GM10248 (cell line): ENCODE data around the gene STK38.

Source experiments
- CTCF ChIA-PET: fragments of 300-600 bp; sonication (Branson Sonifier 250); formaldehyde crosslinking; extraction: SDS; loops from one replicate; lab custom pipeline; 2021; ENCODE audit warnings: antibody characterized with exemption; lab: Yijun Ruan, JAX
- POLR2A ChIA-PET: fragments of 350-650 bp; sonication (Branson Sonifier 250); formaldehyde crosslinking; extraction: SDS; loops from one replicate; lab custom pipeline; 2020; ENCODE audit warnings: antibody characterized with exemption; lab: Yijun Ruan, JAX
- DNase-seq: peaks from one replicate; pipeline ENCODE4 v3.0.0; 2012; ENCODE audit errors: extremely low spot score
- TF ChIP-seq, protein P1 (sequence below): IDR thresholded peaks from 2 replicates; pipeline ENCODE4 v1.5.1; 2012; ENCODE audit warnings: mild to moderate bottlenecking, low read depth; ENCODE audit errors: extremely low read depth, missing control alignments, control extremely low read depth

The STK38 gene

GRCh38 chr6:36508532-36508931, 38.7 kb downstream of the STK38 start:
- TF ChIP-seq, protein P1, sequence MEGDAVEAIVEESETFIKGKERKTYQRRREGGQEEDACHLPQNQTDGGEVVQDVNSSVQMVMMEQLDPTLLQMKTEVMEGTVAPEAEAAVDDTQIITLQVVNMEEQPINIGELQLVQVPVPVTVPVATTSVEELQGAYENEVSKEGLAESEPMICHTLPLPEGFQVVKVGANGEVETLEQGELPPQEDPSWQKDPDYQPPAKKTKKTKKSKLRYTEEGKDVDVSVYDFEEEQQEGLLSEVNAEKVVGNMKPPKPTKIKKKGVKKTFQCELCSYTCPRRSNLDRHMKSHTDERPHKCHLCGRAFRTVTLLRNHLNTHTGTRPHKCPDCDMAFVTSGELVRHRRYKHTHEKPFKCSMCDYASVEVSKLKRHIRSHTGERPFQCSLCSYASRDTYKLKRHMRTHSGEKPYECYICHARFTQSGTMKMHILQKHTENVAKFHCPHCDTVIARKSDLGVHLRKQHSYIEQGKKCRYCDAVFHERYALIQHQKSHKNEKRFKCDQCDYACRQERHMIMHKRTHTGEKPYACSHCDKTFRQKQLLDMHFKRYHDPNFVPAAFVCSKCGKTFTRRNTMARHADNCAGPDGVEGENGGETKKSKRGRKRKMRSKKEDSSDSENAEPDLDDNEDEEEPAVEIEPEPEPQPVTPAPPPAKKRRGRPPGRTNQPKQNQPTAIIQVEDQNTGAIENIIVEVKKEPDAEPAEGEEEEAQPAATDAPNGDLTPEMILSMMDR, result no peak
- no peak for DNase-seq
- POLR2A ChIA-PET, result no interaction called here
- CTCF ChIA-PET, result interaction anchor here (1.3 kb wide), 1 partner anchor 17 kb away, joined by 3 read pairs; no protein-coding TSS in a partner anchor

- DNase-seq, result no peak
- ChIA-PET POLR2A (interaction anchor here (0.6 kb wide), 1 partner anchor 87 kb away, joined by 3 read pairs; no protein-coding TSS in a partner anchor), CTCF (interaction anchor here (2.3 kb wide), 1 partner anchor 10 kb away, joined by 6 read pairs; no protein-coding TSS in a partner anchor)
- TF ChIP-seq, protein P1, result no peak
Measured at GRCh38 chr6:36506611-36507010, 40.7 kb downstream of the STK38 start.

GRCh38 chr6:36505744-36506534, 41.3 kb downstream of the STK38 start:
- ChIA-PET CTCF (interaction anchor here (0.7 to 2.3 kb wide), 3 partner anchors 10 to 16 kb away, joined by 3 to 6 read pairs (median 3); no protein-coding TSS in a partner anchor), POLR2A (interaction anchor here (0.6 kb wide), 1 partner anchor 87 kb away, joined by 3 read pairs; no protein-coding TSS in a partner anchor)
- no peak for DNase-seq
- TF ChIP-seq, protein P1, result no peak

DNA sequence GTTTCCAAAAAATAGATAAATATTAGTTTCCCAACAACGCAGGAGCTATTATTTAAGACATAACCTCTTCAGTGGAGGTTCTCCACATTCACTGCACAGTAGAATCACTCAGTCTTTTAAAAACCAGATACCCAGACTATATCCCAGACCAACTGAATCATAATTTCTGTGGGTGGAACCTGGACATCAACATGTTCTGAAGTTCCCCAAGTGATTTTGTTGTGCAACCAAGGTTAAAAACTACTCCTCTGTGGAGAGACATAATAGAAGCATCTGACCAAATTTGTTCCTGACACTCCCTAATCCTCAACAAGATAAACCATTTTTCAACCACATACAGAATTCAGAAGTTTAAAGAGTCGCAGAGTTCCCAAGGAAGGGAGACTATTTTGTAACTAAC, 42.3 kb downstream of the STK38 start:
- CTCF ChIA-PET, result interaction anchor here (1.1 to 1.7 kb wide), 2 partner anchors 14 to 16 kb away, joined by 3 to 4 read pairs; no protein-coding TSS in a partner anchor
- POLR2A ChIA-PET, result no interaction called here
- TF ChIP-seq, protein P1, result no peak
- DNase-seq, result no peak

DNA sequence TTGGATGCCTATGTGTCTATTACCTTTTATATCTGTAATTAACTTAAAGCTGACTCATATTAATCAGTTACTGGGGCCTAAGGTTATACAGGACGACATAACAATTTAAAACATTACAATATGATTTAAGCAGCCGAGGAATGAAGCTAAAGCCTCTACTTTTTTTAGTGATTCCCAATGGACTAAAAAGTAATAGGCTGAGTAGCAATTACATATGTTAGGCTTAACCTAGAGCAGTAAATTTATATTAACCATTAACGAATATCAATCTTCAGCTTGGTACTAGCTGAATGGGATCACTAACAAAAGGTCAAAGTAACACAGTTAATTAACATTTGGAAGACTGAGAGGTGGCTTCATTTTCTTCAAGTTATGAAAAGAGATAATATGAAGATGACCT, 43.1 kb downstream of the STK38 start:
- TF ChIP-seq, protein P1, result no peak
- POLR2A ChIA-PET, result interaction anchor here (0.6 kb wide), 1 partner anchor 51 kb away, joined by 5 read pairs; no protein-coding TSS in a partner anchor
- no peak for DNase-seq
- CTCF ChIA-PET, result interaction anchor here (1.0 to 1.7 kb wide), 4 partner anchors 11 to 158 kb away, joined by 3 to 4 read pairs (median 3); no protein-coding TSS in a partner anchor

- TF ChIP-seq, protein P1, result no peak
- no peak for DNase-seq
- POLR2A ChIA-PET, result no interaction called here
- CTCF ChIA-PET, result interaction anchor here (1.7 kb wide), 1 partner anchor 9 kb away, joined by 4 read pairs; no protein-coding TSS in a partner anchor
Measured at GRCh38 chr6:36501686-36502085, 45.6 kb downstream of the STK38 start.
